Hepatocyte (in vitro differentiated cells): ENCODE data around the gene CMTM3. TPM values are rescaled to one million over a fixed set of nuclear protein-coding genes. Genes with fewer than 3 reads are reported as not detected.
A peak's percentile ranks its signal among the peaks of the same experiment; 100 is the strongest.

ENCODE experiments used
- DNase-seq: peaks from one replicate; pipeline ENCODE4 v3.0.0-alpha.2; 2016; ENCODE audit warnings: low spot score
- H2AFZ ChIP-seq: fragments of 200-600 bp; sonication (generic); 2 replicates; pipeline ENCODE4 v1.6.0; 2016; ENCODE audit warnings: antibody characterized with exemption, mild to moderate bottlenecking
- H3K27ac ChIP-seq: fragments of 200-600 bp; sonication (generic); 2 replicates; pipeline ENCODE4 v1.5.1; 2016; ENCODE audit warnings: mild to moderate bottlenecking
- H3K27me3 ChIP-seq: fragments of 200-600 bp; sonication (generic); 2 replicates; pipeline ENCODE4 v1.6.1; 2016
- H3K36me3 ChIP-seq: fragments of 200-600 bp; sonication (generic); replicated peaks from 2 replicates; pipeline ENCODE4 v1.5.1; 2016; ENCODE audit warnings: low read depth; ENCODE audit not compliant: insufficient read depth
- H3K4me1 ChIP-seq: fragments of 200-600 bp; sonication (generic); 2 replicates; pipeline ENCODE4 v1.5.1; 2016; ENCODE audit warnings: mild to moderate bottlenecking, moderate library complexity; ENCODE audit not compliant: insufficient read depth
- H3K4me2 ChIP-seq: fragments of 200-600 bp; sonication (generic); 2 replicates; pipeline ENCODE4 v1.6.0; 2016
- H3K4me3 ChIP-seq: fragments of 200-600 bp; sonication (generic); 2 replicates; pipeline ENCODE4 v1.5.1; 2016; ENCODE audit warnings: mild to moderate bottlenecking
- H3K79me2 ChIP-seq: fragments of 200-600 bp; sonication (generic); 2 replicates; pipeline ENCODE4 v1.6.0; 2017; ENCODE audit warnings: mild to moderate bottlenecking
- H3K9me2 ChIP-seq: fragments of 200-600 bp; sonication (generic); replicated peaks from 2 replicates; pipeline ENCODE4 v1.6.0; 2017; ENCODE audit warnings: mild to moderate bottlenecking; ENCODE audit not compliant: insufficient read depth
- H3K9me3 ChIP-seq: fragments of 200-600 bp; sonication (generic); 2 replicates; pipeline ENCODE4 v1.5.1; 2016; ENCODE audit warnings: low read depth, mild to moderate bottlenecking
- H4K20me1 ChIP-seq: fragments of 200-600 bp; sonication (generic); 2 replicates; pipeline ENCODE4 v1.6.0; 2016; ENCODE audit warnings: mild to moderate bottlenecking; ENCODE audit not compliant: insufficient read depth, poor library complexity, severe bottlenecking
- EZH2 ChIP-seq: fragments of 200-600 bp; sonication (generic); IDR thresholded peaks from 2 replicates; pipeline ENCODE4 v1.6.1; 2016; ENCODE audit warnings: antibody characterized with exemption, mild to moderate bottlenecking, borderline replicate concordance
- EZH2phosphoT487 ChIP-seq: fragments of 200-600 bp; sonication (generic); IDR thresholded peaks from one replicate; pipeline ENCODE4 v1.6.1; 2018; ENCODE audit warnings: antibody characterized with exemption, mild to moderate bottlenecking, low read depth, moderate library complexity; ENCODE audit not compliant: unreplicated experiment, severe bottlenecking
- WGBS: methylation state at CpG from one replicate; pipeline ENCODE4 v1.1.6; 2016; ENCODE audit warnings: low lambda C conversion rate; ENCODE audit errors: missing lambda C conversion rate; 5-methylcytosine and 5-hydroxymethylcytosine counted together
- polyA plus RNA-seq: library from polyadenylated mRNA; unstranded; fragments of >200 nt; fragmentation: Nextera tagmentation; extraction: Ambion mirVana; gene quantifications from 2 replicates; pipeline ENCODE4 v1.2.1, GENCODE V29; 2016
- total RNA-seq: library from RNA; depleted of rRNA; stranded (reverse); fragments of >200 nt; gene quantifications from 2 replicates; pipeline ENCODE4 v1.2.3, GENCODE V29; 2014
- TF ChIP-seq, protein P1 (sequence below): fragments of 200-600 bp; sonication (generic); IDR thresholded peaks from 2 replicates; pipeline ENCODE4 v1.5.1; 2016; ENCODE audit warnings: antibody characterized with exemption, mild to moderate bottlenecking; ENCODE audit not compliant: poor library complexity

CMTM3 gene
- total and polyA plus RNA-seq, 2 experiments from 2014 or later, result 32.5 to 55.1 TPM

DNA sequence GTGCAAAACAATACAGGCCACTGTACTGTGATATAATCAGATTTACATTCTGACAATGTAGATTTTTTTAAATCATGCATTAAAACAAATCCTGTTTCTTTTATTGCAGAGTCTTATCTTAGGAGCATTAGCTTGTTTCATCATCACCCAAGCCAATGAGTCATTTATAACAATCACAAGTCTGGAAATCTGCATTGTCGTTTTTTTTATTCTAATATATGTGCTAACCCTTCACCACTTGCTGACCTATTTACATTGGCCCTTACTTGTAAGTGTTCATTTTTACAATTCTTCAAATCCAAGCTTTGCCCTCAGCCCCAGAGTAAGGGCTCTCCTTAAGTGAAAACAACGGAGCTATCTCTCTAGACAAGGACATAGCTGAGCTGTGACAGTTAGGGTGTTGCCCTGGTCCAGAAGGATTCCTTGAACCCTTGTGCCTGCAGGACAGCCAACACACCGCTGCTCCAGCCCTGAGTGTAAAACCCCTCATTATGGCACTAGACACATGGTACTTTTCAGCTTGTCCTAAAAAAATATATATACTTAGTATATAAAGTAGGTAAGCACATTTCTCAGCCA lies 34.6 kb upstream of the CMTM3 start:
- TF ChIP-seq, protein P1, sequence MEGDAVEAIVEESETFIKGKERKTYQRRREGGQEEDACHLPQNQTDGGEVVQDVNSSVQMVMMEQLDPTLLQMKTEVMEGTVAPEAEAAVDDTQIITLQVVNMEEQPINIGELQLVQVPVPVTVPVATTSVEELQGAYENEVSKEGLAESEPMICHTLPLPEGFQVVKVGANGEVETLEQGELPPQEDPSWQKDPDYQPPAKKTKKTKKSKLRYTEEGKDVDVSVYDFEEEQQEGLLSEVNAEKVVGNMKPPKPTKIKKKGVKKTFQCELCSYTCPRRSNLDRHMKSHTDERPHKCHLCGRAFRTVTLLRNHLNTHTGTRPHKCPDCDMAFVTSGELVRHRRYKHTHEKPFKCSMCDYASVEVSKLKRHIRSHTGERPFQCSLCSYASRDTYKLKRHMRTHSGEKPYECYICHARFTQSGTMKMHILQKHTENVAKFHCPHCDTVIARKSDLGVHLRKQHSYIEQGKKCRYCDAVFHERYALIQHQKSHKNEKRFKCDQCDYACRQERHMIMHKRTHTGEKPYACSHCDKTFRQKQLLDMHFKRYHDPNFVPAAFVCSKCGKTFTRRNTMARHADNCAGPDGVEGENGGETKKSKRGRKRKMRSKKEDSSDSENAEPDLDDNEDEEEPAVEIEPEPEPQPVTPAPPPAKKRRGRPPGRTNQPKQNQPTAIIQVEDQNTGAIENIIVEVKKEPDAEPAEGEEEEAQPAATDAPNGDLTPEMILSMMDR, result no peak
- TF ChIP-seq EZH2 (no peak), EZH2phosphoT487 (no peak)
- H3K4me1 ChIP-seq, result peaks cover 7% of the 10 kb centered on the region

DNA sequence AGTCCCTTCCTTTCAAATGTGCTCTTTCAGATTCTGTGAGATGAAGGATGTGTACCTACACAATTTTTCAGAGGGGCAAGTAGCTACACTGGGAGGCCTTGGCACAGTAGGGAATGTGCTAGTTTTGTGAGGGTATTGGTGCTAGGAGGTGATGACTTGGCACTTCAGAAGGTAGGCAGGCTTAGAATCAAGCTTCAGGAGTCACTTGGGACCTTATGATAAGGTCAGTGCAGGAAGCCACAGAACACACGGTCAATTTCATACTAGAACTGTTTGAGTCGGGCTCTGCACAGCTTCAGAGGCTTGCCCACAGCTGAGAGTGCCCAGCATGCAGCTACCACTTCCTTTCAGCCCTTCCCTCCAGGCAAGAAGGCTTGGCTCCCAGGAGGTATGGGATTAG lies 32.1 kb upstream of the CMTM3 start:
- Histone ChIP-seq H2AFZ (no peak overlapping the region), H3K36me3 (no peaks in the 10 kb centered on the region), H4K20me1 (no peaks in the 10 kb centered on the region), H3K4me3 (no peak overlapping the region), H3K27me3 (no peaks in the 10 kb centered on the region), H3K9me3 (no peaks in the 10 kb centered on the region), H3K27ac (no peak overlapping the region), H3K9me2 (no peaks in the 10 kb centered on the region), H3K4me2 (no peak overlapping the region), H3K4me1 (peaks cover 7% of the 10 kb centered on the region), H3K79me2 (no peaks in the 10 kb centered on the region)
- WGBS, result 88% methylated on average over 2 of the region's 2 CpGs
- DNase-seq, result no peak
- TF ChIP-seq EZH2 (no peak), EZH2phosphoT487 (no peak)
- TF ChIP-seq, protein P1, result no peak

More for the DNA sequence above, 34.6 kb upstream of the CMTM3 start:
- H3K27me3 ChIP-seq, result no peaks in the 10 kb centered on the region
- H3K79me2 ChIP-seq, result no peaks in the 10 kb centered on the region
- H3K9me2 ChIP-seq, result no peaks in the 10 kb centered on the region
- H3K4me3 ChIP-seq, result no peak overlapping the region
- 55% methylated on average over 3 of the region's 3 CpGs for WGBS
- H3K4me2 ChIP-seq, result peak overlapping the region; percentile 4
- H2AFZ ChIP-seq, result no peak overlapping the region
- H4K20me1 ChIP-seq, result no peaks in the 10 kb centered on the region
- H3K27ac ChIP-seq, result peak overlapping the region; percentile 41
- H3K9me3 ChIP-seq, result no peaks in the 10 kb centered on the region
- H3K36me3 ChIP-seq, result no peaks in the 10 kb centered on the region
- peak; percentile 26 for DNase-seq

DNA sequence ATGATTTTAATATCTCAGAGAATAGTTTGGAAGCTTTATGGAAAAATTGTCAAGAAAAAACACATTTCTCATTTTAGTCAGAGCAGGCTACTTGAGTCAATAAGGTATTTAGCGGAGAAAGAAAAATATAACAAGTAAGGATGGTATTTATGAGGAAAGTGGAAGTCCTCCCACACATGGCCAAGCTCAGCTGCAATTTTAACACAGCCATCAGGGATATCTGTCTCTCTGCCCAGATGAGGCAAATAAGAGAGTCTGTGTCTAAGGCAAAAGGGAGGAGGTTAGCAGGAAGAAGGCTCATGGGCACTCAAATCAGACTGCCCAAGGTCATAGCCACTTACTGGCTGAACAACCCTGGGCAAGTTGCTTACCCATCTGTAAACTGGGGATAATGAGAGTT lies 30.4 kb upstream of the CMTM3 start:
- H3K79me2 ChIP-seq, result no peaks in the 10 kb centered on the region
- H3K27me3 ChIP-seq, result peaks cover 17% of the 10 kb centered on the region
- H3K27ac ChIP-seq, result no peak overlapping the region
- no peak for DNase-seq
- H3K9me2 ChIP-seq, result no peaks in the 10 kb centered on the region
- no peaks in the 10 kb centered on the region for H3K36me3 ChIP-seq
- no peak overlapping the region for H3K4me2 ChIP-seq
- 100% methylated on average over 1 of the region's 1 CpG for WGBS
- no peak overlapping the region for H2AFZ ChIP-seq
- no peaks in the 10 kb centered on the region for H3K9me3 ChIP-seq
- peaks cover 7% of the 10 kb centered on the region for H3K4me1 ChIP-seq
- no peak overlapping the region for H3K4me3 ChIP-seq
- TF ChIP-seq, protein P1, result no peak
- no peak for TF ChIP-seq EZH2
- no peak for TF ChIP-seq EZH2phosphoT487
- H4K20me1 ChIP-seq, result no peaks in the 10 kb centered on the region
